NCI-H460 (cell line): ENCODE measurements around the gene XXYLT1. TPM values are rescaled to one million over a fixed set of nuclear protein-coding genes. Genes with fewer than 3 reads are reported as not detected.
"Not testable (repeated sequence)": the region's sequence is repeated elsewhere in the genome, so short reads cannot be mapped to it uniquely, and the experiment has no call there.

Source experiments
- DNase-seq: peaks from one replicate; pipeline ENCODE4 v3.0.0-alpha.2; 2016; ENCODE audit warnings: low read depth; ENCODE audit errors: extremely low read depth
- total RNA-seq: library from RNA; depleted of rRNA; stranded (reverse); fragments of >200 nt; shearing (Covaris generic); gene quantifications from 2 replicates; pipeline ENCODE4 v1.2.3, GENCODE V29; 2014

Gene XXYLT1
- total RNA-seq, 1 experiment from 2014 or later, result 9.2 TPM

- DNase-seq, result no peak
These were observed 34.7 kb downstream of the XXYLT1 start for GRCh38 chr3:195236076-195236798.

DNA sequence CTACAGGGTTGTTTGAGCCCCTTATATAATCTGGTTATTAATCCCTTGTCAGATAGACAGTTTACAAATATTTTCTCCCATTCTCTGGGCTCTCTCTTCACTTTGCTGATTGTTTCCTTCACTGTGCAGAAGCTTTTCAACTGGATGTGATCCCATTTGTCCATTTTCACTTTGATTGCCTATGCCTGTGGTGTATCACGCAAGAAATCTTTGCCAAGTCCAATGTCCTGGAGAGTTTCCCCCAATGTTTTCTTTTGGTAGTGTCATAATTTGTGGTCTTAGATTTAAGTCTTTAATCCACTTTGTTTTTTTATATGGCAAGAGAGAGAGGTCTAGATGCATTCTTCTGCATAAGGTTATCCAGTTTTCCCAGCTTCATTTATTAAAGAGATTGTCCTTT is 40.7 kb downstream of the XXYLT1 start:
- no peak for DNase-seq

GRCh38 chr3:195228886-195229285 is 42.1 kb downstream of the XXYLT1 start:
- not testable (repeated sequence) for DNase-seq

DNA sequence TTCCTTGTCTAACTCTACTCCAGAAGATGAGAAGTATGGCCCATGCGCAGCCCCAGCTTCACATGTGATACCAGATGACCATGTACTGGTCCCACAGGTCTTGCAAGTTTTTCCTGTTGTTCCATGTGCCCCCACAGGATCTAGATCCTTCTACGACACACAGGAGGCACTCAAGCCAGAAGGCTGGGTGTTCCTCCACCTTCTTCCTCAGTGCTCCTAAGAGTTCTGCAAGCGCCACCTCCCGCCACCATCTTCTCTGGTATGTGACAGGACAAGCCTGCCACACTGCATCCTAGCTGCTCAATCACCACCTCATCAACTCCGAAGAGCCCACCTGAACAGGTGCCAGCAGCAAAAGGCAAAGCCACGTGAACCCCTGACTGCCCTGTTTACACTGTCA is 43.1 kb downstream of the XXYLT1 start:
- no peak for DNase-seq

DNA sequence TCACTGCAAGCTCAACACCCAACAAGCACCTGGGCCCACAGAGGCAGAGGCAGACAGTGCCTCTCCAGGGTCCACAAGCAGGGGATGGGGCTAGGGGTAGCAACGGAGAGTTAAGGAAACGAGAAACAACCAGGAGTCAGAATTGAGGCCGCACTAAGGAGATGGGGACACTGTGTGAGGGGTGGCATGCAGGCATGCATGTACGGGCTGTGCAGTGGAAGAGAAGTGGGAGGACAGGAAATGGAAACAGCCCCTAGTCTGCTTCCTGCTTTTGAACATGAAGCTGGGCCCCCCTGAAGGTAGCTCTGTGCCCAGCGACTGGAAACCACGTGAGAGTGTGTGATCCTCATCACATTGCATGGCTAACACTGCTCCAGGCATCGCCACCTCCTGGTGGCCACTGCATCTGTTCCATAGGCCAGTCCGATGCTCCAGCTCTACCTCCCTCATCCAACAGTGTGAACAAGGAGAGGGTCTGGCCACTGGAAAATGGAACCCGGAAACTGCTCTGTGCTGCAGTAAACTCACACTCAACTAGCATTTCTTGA is 44.0 kb downstream of the XXYLT1 start:
- DNase-seq, result no peak

GRCh38 chr3:195226445-195226844 is 44.5 kb downstream of the XXYLT1 start:
- DNase-seq, result no peak

DNA sequence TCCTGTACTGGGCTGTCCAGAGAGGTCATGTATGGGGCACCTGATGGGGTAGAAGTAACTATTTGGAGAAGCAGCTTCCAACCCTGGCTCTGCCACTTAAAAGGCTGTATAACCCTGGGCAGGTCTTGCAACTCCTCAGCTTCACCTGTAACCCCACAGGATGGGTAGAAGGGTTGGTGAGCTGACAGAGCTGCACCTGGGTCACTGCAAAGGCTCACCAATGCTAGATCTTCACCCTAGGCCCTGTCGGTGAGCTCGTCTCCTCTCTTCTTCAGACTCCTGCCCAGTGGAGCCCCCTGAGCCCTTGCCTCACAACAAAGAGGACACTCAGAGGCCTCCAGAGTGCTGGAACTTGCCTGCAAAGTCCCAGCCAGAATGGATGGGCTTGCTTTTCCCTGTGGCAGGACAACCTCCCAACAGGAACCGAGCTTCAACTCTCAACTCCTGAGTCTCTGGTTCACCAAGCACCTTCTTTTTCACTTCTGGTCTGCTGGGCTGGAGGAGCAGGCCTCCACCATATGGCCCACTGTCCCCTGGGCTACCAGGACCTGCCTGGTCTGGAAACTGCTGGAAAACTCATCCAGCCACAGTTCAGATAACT is 45.9 kb downstream of the XXYLT1 start:
- DNase-seq, result no peak

DNA sequence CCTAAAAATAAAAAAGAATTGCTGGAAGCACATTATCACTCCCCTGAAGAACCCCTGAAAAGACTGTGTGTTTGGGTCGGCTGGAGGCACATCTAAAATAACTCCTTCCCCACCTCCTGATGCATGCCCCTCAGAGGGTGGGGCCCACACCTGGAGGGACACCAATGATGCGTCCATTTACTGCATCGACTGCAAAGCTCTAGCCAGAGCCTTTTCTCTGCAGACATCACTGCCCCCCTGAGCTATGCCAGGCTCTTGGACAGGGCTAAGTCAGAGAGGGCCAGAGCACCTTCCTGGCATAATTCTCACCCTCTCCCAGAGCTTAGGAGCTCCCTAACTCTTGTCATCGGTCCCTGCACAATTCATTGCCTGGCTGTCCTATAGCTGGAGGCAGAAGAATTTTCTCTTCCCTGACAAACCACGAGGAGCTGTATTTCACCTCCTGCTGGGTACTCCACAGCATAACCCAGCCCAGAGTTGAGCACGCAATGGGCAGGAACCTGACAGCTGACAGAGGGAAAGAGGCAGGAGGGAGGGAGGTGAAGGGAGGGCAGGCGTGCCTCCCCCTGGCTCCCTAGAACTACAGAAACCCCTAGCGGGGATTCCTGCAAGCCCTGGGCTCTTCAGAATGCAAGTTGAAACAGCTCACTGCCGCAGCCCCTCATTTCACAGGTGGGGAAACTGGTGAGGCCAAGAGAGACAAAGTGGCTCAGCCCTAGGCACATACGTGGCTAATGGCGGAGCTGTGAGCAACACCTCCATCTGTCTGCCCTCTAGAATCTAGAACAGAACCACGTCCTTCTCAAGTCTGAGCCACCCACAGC is 46.6 kb downstream of the XXYLT1 start:
- no peak for DNase-seq

- no peak for DNase-seq
These were observed 48.9 kb downstream of the XXYLT1 start for GRCh38 chr3:195221876-195222617.

DNA sequence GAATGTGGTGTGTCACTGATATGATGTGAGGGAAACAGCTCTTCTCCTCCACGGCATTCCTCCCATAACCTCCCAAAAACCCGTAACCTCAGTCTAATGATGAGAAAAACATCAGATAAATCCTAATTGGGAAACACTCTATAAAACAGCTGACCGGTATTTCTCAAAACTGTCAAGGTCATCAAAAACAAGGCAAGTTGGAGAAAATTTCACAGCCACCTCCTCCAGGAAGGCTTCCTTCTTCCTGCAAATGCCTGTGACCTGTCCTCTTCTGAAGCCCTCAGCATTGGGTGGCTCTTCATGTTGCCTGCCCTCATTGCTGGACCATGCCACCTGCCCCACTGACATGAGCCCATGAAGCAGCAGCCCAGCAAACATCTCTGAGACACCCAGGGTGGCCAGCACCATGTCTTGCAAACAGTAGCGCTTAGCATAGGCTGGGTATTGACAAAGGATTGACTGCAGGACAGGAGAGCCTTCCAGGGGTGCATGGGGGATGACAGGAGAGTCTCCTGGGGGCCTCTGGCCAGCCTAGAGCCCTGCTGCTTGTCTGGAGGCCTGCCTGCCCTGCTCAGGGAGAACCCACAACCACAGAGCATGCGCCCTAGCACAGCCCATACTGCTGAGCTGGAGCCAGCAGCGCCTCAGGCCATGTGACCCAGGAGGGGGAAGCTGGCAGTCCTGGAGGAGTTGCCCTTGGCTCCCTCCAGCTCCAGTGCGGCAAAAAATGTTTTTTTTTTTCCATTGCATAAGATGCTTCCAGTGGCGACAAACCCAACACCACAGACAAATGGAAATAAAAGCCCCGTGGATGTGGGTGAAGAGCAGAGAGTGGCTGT is 49.7 kb downstream of the XXYLT1 start:
- no peak for DNase-seq

DNA sequence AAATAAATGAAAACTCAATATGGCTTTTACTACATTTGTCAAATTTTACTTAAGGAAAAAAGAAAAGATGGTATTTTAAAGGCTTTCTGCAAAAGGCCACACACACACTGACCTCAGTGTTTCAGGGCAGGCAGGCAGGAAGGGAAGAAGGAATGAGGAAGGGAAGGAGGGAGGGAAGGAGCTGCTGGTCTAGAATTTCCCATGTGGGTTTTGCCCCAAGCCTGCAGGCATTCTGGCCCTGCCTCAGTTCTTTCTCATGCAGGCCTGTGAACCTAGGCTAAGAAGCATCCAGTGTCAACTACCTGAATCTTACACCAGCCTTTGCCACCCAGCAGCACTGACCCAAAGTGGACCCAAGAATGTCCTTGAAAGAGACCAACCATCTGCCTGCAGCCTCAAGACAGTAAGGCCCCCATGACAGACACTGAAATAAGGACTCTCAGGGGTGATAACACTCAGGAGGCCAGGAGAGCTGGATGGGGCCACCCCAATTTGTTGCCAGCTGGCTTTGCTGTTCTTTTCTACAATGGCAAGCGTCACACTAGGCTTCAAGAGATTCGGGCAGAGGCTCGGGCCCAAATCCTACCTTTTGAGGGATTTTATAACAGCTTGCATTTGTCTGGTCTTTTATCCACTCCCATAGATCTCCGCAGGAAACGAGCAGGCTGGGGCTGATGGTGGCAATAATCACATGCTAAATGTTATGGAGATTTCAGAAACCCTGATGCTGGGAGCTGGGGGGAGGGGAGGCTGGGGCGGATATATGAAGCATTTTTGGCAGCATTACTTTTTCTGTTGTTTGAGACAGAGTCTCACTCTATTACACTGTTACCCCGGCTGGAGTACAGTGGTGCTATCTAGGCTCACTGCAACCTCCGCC is 51.4 kb downstream of the XXYLT1 start:
- no peak for DNase-seq

GRCh38 chr3:195218331-195218730 is 52.6 kb downstream of the XXYLT1 start:
- DNase-seq, result not testable (repeated sequence)

- not testable (repeated sequence) for DNase-seq
These were observed 55.4 kb downstream of the XXYLT1 start for GRCh38 chr3:195215576-195215975.

GRCh38 chr3:195214381-195214780 is 56.6 kb downstream of the XXYLT1 start:
- no peak for DNase-seq

DNA sequence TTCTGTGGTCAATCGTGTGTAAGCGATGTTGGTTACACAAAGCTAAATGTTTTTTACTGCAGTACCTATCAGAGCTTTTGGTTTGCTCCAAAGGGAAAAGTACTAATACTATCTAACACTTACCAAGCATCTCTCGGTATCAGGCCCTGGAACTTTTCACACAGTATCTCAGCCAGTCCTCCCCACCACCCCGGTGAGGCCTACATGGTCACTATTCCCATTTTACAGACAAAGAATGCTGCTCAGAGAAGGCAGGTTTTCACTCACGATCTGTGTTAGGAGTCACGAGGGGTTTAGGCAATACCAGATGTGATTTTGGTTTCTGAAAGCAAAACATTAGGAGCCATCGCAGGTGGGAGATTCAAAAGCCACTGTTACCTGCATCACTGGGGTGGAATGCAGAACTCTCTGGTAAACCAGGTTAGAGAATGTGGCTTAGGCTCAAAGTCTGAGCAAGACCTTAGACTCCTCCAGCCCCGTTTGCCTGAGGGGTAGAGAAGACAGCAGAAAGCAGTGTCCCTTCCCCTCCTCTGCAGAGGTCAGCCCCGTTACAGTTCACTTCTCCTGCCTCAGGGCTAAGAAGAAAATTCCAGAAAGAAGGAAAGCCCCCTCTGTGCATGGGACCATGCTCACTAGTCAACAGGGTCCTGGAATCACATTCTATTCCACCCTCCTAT is 57.2 kb downstream of the XXYLT1 start:
- no peak for DNase-seq

DNA sequence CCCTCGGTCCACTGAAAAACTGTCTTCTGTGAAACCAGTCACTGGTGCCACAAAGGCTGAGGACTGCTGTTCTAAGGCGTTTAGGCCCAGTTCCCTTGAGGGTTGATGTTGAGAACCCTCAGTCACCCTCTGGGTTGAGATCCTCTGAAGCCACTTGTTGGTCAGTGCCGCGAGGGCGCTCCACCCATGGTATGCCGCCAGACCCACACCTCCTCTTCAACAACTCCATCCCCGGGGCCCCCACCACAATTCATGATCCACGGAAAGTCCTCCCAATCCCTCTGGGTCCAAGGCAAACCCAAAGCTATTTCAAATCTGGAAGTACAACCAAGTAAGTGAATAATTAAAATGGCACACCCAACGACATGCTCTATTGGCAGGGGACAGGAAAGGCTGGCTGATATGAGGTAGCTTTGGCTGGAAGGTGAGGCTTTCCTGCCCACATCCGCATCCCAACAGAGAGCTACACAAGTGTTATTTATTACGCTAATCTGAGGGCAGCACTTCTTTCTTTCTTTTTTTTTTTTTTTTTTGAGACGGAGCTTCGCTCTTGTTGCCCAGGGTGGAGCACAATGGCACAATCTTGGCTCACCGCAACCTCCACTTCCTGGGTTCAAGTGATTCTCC is 58.1 kb downstream of the XXYLT1 start:
- no peak for DNase-seq

- DNase-seq, result no peak
These were observed 58.8 kb downstream of the XXYLT1 start for GRCh38 chr3:195212033-195212748.
